ENCODE results near the gene PEDS1.

PEDS1 gene

GRCh38 chr20:50174456-50174855 lies 20.9 kb upstream of the PEDS1 start (continued):
- no peak for TF ChIP-seq CTCF (tag by site-specific recombination; IDR thresholded peaks at IDR 0.05)
- no peak for TF ChIP-seq ELK4 (IDR thresholded peaks at IDR 0.05; ENCODE audit: borderline replicate concordance, low read depth, low read length)
- TF ChIP-seq SP2 (tag by site-specific recombination; IDR thresholded peaks at IDR 0.05) = no peak
- no peak for TF ChIP-seq ZNF266 (tag by site-specific recombination; IDR thresholded peaks at IDR 0.05; ENCODE audit: low read depth)

DNA sequence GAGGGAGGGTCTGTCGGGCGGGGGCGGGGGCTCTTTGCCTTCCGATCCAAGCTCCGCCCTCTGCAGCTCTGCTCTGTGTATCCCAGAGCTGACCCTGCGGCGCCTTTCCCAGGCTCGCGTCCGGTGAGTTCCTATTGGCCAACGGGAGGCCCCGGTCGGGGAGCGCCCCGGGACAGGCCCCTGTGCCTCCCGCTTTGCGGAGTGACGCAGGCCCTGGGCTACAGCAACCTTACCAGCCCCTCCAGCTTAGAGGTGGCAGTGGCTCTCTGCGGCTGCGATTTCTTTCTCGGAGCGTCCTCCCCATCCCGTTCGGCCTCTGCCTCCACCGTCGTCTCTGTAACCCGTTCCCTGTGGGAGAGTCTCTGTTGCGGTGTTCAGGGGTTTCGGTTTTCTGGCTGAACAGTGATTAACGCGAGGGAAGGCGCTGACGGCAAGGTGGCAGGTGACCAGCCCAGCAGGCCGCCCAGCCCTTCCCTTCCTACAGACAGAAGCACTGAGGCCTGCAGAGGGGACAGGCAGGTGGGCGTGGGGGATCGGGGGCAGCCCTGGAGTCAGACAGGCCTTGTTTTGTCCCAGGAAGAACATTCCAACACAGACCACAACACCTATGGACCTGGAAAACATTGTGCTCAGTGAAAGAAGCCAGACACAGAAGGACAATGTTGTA lies 19.0 kb upstream of the PEDS1 start:
- Histone ChIP-seq H3K27ac (ENCODE audit: extremely low read depth, low read depth, low read length) (peak overlapping the region; percentile 71), H3K4me3 (ENCODE audit: low read depth, low read length) (peak overlapping the region; percentile 46)
- POLR2A ChIA-PET = interaction anchor here (0.6 to 1.2 kb wide), 3 partner anchors 16 to 618 kb away, joined by 3 to 5 read pairs (median 3); no protein-coding TSS in a partner anchor
- TF ChIP-seq ZNF544 (tag by site-specific recombination; IDR thresholded peaks at IDR 0.05) = no peak
- TF ChIP-seq ZNF664 (tag by site-specific recombination; IDR thresholded peaks at IDR 0.05) = no peak
- no peak for TF ChIP-seq ZNF292 (tag by site-specific recombination; IDR thresholded peaks at IDR 0.05; ENCODE audit: borderline replicate concordance, low read depth)
- TF ChIP-seq ZBTB17 (tag by site-specific recombination; IDR thresholded peaks at IDR 0.05) = peak; percentile 60; the same call in 1 of the 2 replicates
- TF ChIP-seq ZNF837 (tag by site-specific recombination; IDR thresholded peaks at IDR 0.05) = no peak
- peak; percentile 61; the same call in 1 of the 2 replicates for TF ChIP-seq KLF10 (tag by site-specific recombination; IDR thresholded peaks at IDR 0.05)
- TF ChIP-seq ZNF449 (tag by site-specific recombination; IDR thresholded peaks at IDR 0.05) = no peak
- TF ChIP-seq ZSCAN23 (tag by site-specific recombination; IDR thresholded peaks at IDR 0.05) = no peak
- TF ChIP-seq ZFP41 (tag by site-specific recombination; IDR thresholded peaks at IDR 0.05; ENCODE audit: borderline replicate concordance) = no peak
- no peak for TF ChIP-seq ZNF248 (tag by site-specific recombination; IDR thresholded peaks at IDR 0.05)
- TF ChIP-seq ZNF549 (tag by site-specific recombination; IDR thresholded peaks at IDR 0.05) = no peak
- no peak for TF ChIP-seq HOXD13 (CRISPR knock-in tag; IDR thresholded peaks at IDR 0.05; ENCODE audit: borderline replicate concordance)
- no peak for TF ChIP-seq GLI2 (tag by site-specific recombination; IDR thresholded peaks at IDR 0.05; ENCODE audit: borderline replicate concordance, low read depth)
- TF ChIP-seq ZNF223 (tag by site-specific recombination; IDR thresholded peaks at IDR 0.05) = no peak
- TF ChIP-seq ZNF366 (tag by site-specific recombination; conservative IDR thresholded peaks at IDR 0.05) = 0 out of 2 replicates have a peak, but pooled peaks have one; percentile 26
- no peak for TF ChIP-seq SALL2 (tag by site-specific recombination; IDR thresholded peaks at IDR 0.05; ENCODE audit: borderline replicate concordance)
- TF ChIP-seq SP2 (tag by site-specific recombination; IDR thresholded peaks at IDR 0.05) = peak; percentile 90
- no peak for TF ChIP-seq ZNF621 (tag by site-specific recombination; IDR thresholded peaks at IDR 0.05)
- no peak for TF ChIP-seq ZNF169 (tag by site-specific recombination; IDR thresholded peaks at IDR 0.05)
- no peak for TF ChIP-seq ZNF623 (tag by site-specific recombination; IDR thresholded peaks at IDR 0.05)
- TF ChIP-seq REST (tag by site-specific recombination; IDR thresholded peaks at IDR 0.05) = no peak
- peak; percentile 79 for TF ChIP-seq ZNF335 (tag by site-specific recombination; conservative IDR thresholded peaks at IDR 0.05)
- peak; percentile 93 for TF ChIP-seq GLIS2 (tag by site-specific recombination; IDR thresholded peaks at IDR 0.05)
- TF ChIP-seq, protein P1, sequence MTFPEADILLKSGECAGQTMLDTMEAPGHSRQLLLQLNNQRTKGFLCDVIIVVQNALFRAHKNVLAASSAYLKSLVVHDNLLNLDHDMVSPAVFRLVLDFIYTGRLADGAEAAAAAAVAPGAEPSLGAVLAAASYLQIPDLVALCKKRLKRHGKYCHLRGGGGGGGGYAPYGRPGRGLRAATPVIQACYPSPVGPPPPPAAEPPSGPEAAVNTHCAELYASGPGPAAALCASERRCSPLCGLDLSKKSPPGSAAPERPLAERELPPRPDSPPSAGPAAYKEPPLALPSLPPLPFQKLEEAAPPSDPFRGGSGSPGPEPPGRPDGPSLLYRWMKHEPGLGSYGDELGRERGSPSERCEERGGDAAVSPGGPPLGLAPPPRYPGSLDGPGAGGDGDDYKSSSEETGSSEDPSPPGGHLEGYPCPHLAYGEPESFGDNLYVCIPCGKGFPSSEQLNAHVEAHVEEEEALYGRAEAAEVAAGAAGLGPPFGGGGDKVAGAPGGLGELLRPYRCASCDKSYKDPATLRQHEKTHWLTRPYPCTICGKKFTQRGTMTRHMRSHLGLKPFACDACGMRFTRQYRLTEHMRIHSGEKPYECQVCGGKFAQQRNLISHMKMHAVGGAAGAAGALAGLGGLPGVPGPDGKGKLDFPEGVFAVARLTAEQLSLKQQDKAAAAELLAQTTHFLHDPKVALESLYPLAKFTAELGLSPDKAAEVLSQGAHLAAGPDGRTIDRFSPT (tag by site-specific recombination; IDR thresholded peaks at IDR 0.05) = peak; percentile 85

More for the DNA sequence above, 19.0 kb upstream of the PEDS1 start:
- CTCF ChIA-PET = interaction anchor here (0.6 to 8.2 kb wide), 6 partner anchors 19 to 596 kb away, joined by 3 to 94 read pairs (median 4); partner anchors contain the start of gene PEDS1
- Histone ChIP-seq H3K9me3 (ENCODE audit: control insufficient read depth, insufficient read depth, low read depth, low read length) (no peaks in the 10 kb centered on the region), H3K4me1 (ENCODE audit: control insufficient read depth, insufficient read depth, low read length) (no peaks in the 10 kb centered on the region), H3K36me3 (ENCODE audit: control insufficient read depth in 2 of 2, insufficient read depth in 1 of 2, low read length in 2 of 2) (no peaks in the 10 kb centered on the region; a peak in 1 of 3 replicates)
